Mesendoderm (in vitro differentiated cells): Measurements from ENCODE around the gene WASL.
"Not testable (repeated sequence)": the region's sequence is repeated elsewhere in the genome, so short reads cannot be mapped to it uniquely, and the experiment has no call there.

ENCODE experiments used
- DNase-seq: peaks from one replicate; pipeline ENCODE4 v3.0.0; 2013
- H2AK5ac ChIP-seq: 2 replicates; pipeline ENCODE4 v1.6.1; 2013; ENCODE audit warnings: low read length, inconsistent platforms
- H2BK120ac ChIP-seq: 2 replicates; pipeline ENCODE4 v1.6.1; 2013; ENCODE audit warnings: low read depth, mild to moderate bottlenecking, low read length, moderate library complexity, mixed read lengths
- H2BK15ac ChIP-seq: replicated peaks from 2 replicates; pipeline ENCODE4 v1.6.1; 2013; ENCODE audit warnings: low read depth, mild to moderate bottlenecking, moderate library complexity
- H2BK5ac ChIP-seq: 2 replicates; pipeline ENCODE4 v1.6.1; 2013; ENCODE audit warnings: low read length, inconsistent platforms
- H3K18ac ChIP-seq: 2 replicates; pipeline ENCODE4 v1.6.1; 2013; ENCODE audit warnings: mild to moderate bottlenecking, low read length, mixed read lengths
- H3K23ac ChIP-seq: one replicate; pipeline ENCODE4 v1.6.1; 2013; ENCODE audit warnings: low read length
- H3K27ac ChIP-seq: 2 replicates; pipeline ENCODE4 v1.5.1; 2013; ENCODE audit warnings: low read depth, mild to moderate bottlenecking, inconsistent platforms, low read length, moderate library complexity
- H3K27me3 ChIP-seq: 2 replicates; pipeline ENCODE4 v1.6.1; 2013; ENCODE audit warnings: low read length, control low read depth, mild to moderate bottlenecking, inconsistent platforms; ENCODE audit not compliant: insufficient read depth, poor library complexity
- H3K36me3 ChIP-seq: 2 replicates; pipeline ENCODE4 v1.6.1; 2013; ENCODE audit warnings: low read length, inconsistent platforms; ENCODE audit not compliant: control insufficient read depth, insufficient read depth
- H3K4ac ChIP-seq: one replicate; pipeline ENCODE4 v1.6.1; 2013; ENCODE audit warnings: low read depth, mild to moderate bottlenecking, low read length, moderate library complexity
- H3K4me1 ChIP-seq: 2 replicates; pipeline ENCODE4 v1.6.1; 2013; ENCODE audit warnings: low read depth, low read length, inconsistent platforms; ENCODE audit not compliant: control insufficient read depth
- H3K4me2 ChIP-seq: 2 replicates; pipeline ENCODE4 v1.6.1; 2013; ENCODE audit warnings: low read length
- H3K4me3 ChIP-seq: 2 replicates; pipeline ENCODE4 v1.5.1; 2013; ENCODE audit warnings: mild to moderate bottlenecking, low read length
- H3K56ac ChIP-seq: one replicate; pipeline ENCODE4 v1.6.1; 2013; ENCODE audit warnings: low read length
- H3K79me1 ChIP-seq: 2 replicates; pipeline ENCODE4 v1.6.1; 2013; ENCODE audit warnings: low read length, inconsistent platforms
- H3K79me2 ChIP-seq: 2 replicates; pipeline ENCODE4 v1.6.1; 2013; ENCODE audit warnings: mild to moderate bottlenecking, low read length; ENCODE audit not compliant: control insufficient read depth, insufficient read depth
- H3K9ac ChIP-seq: 2 replicates; pipeline ENCODE4 v1.6.1; 2013; ENCODE audit warnings: low read length, inconsistent platforms
- H4K5ac ChIP-seq: one replicate; pipeline ENCODE4 v1.6.1; 2013; ENCODE audit warnings: low read length
- H4K8ac ChIP-seq: one replicate; pipeline ENCODE4 v1.6.1; 2013; ENCODE audit warnings: low read depth, mild to moderate bottlenecking, control low read depth, low read length, moderate library complexity
- WGBS: extraction: QIAGEN DNeasy Blood & Tissue Kit; methylation state at CpG from one replicate; pipeline ENCODE4 v1.1.7; 2013; ENCODE audit warnings: low lambda C conversion rate, missing lambda C conversion rate; ENCODE audit not compliant: insufficient coverage; ENCODE audit errors: extremely low coverage; 5-methylcytosine and 5-hydroxymethylcytosine counted together

The WASL gene

GRCh38 chr7:123724817-123725253 is 24.0 kb downstream of the WASL start:
- H3K56ac ChIP-seq: no peak overlapping the region
- H3K79me1 ChIP-seq: peaks cover 2% of the 10 kb centered on the region

GRCh38 chr7:123723913-123724312 is 24.9 kb downstream of the WASL start:
- H3K18ac ChIP-seq: no peak overlapping the region
- H3K4me3 ChIP-seq: no peak overlapping the region
- H4K8ac ChIP-seq: no peak overlapping the region
- WGBS: no CpG with 5 or more reads among the region's 3 CpGs
- no peaks in the 10 kb centered on the region for H3K36me3 ChIP-seq
- H3K79me1 ChIP-seq: peaks cover 8% of the 10 kb centered on the region
- H2BK120ac ChIP-seq: no peak overlapping the region
- H2AK5ac ChIP-seq: no peak overlapping the region
- H3K4me1 ChIP-seq: peaks cover 2% of the 10 kb centered on the region
- H3K4me2 ChIP-seq: no peak overlapping the region
- no peak overlapping the region for H4K5ac ChIP-seq
- no peak for DNase-seq
- H2BK15ac ChIP-seq: no peak overlapping the region
- no peak overlapping the region for H3K4ac ChIP-seq
- H3K27ac ChIP-seq: no peak overlapping the region
- no peaks in the 10 kb centered on the region for H3K27me3 ChIP-seq
- H2BK5ac ChIP-seq: no peak overlapping the region
- H3K23ac ChIP-seq: no peak overlapping the region
- H3K79me2 ChIP-seq: peaks cover 45% of the 10 kb centered on the region
- H3K56ac ChIP-seq: no peak overlapping the region
- no peak overlapping the region for H3K9ac ChIP-seq

More at GRCh38 chr7:123724817-123725253, 24.0 kb downstream of the WASL start:
- H3K79me2 ChIP-seq: peaks cover 41% of the 10 kb centered on the region
- no peak overlapping the region for H2BK5ac ChIP-seq
- H3K4me2 ChIP-seq: no peak overlapping the region
- DNase-seq: no peak
- H2BK120ac ChIP-seq: no peak overlapping the region
- H3K36me3 ChIP-seq: no peaks in the 10 kb centered on the region
- H3K18ac ChIP-seq: no peak overlapping the region
- H3K4me3 ChIP-seq: no peak overlapping the region
- no peak overlapping the region for H3K9ac ChIP-seq
- no peak overlapping the region for H3K23ac ChIP-seq
- no peaks in the 10 kb centered on the region for H3K27me3 ChIP-seq
- H3K4ac ChIP-seq: no peak overlapping the region
- no peak overlapping the region for H4K8ac ChIP-seq
- WGBS: no CpG with 5 or more reads among the region's 3 CpGs
- no peak overlapping the region for H3K27ac ChIP-seq
- no peak overlapping the region for H4K5ac ChIP-seq
- H2AK5ac ChIP-seq: no peak overlapping the region
- H3K4me1 ChIP-seq: peaks cover 2% of the 10 kb centered on the region
- H2BK15ac ChIP-seq: no peak overlapping the region

DNA sequence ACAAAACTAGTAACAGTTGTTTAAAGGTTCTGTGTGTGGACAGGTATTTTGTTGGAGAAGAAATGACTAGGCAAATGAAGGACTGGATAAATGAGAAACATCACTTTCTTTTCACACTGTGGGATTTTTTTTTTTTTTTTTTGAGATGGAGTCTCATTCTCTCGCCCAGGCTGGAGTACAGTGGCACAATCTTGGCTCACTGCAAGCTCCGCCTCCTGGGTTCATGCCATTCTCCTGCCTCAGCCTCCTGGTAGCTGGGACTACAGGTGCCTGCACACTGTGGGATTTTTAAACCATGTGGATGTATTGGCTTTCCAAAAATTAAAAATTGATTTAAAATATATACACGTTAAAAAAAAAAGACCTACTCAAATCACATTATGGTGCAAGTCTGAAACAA is 28.3 kb downstream of the WASL start:
- H2AK5ac ChIP-seq, H3K23ac ChIP-seq, H2BK120ac ChIP-seq, H3K27me3 ChIP-seq, H3K56ac ChIP-seq, H3K4me1 ChIP-seq, DNase-seq, H2BK5ac ChIP-seq, H3K9ac ChIP-seq, H4K8ac ChIP-seq, H3K4me2 ChIP-seq, H3K27ac ChIP-seq, H4K5ac ChIP-seq, H3K18ac ChIP-seq, H2BK15ac ChIP-seq, H3K4me3 ChIP-seq, H3K79me1 ChIP-seq, H3K4ac ChIP-seq, H3K36me3 ChIP-seq: not testable (repeated sequence)
- H3K79me2 ChIP-seq: peaks cover 38% of the 10 kb centered on the region
- WGBS: no CpG with 5 or more reads among the region's 3 CpGs

- DNase-seq: no peak
- Histone ChIP-seq H3K4me1 (peaks cover 2% of the 10 kb centered on the region), H3K9ac (no peak overlapping the region), H3K79me2 (peaks cover 37% of the 10 kb centered on the region), H3K27ac (no peak overlapping the region), H3K4ac (no peak overlapping the region), H2BK120ac (no peak overlapping the region), H3K18ac (no peak overlapping the region), H3K36me3 (no peaks in the 10 kb centered on the region), H2BK5ac (no peak overlapping the region), H3K23ac (no peak overlapping the region), H3K27me3 (no peaks in the 10 kb centered on the region), H4K8ac (no peak overlapping the region), H2BK15ac (no peak overlapping the region), H3K4me2 (no peak overlapping the region), H3K79me1 (peaks cover 9% of the 10 kb centered on the region), H3K4me3 (no peak overlapping the region), H3K56ac (no peak overlapping the region), H2AK5ac (no peak overlapping the region), H4K5ac (no peak overlapping the region)
- WGBS: no CpG with 5 or more reads among the region's 2 CpGs
Observed at GRCh38 chr7:123719197-123719721, 29.5 kb downstream of the WASL start.

DNA sequence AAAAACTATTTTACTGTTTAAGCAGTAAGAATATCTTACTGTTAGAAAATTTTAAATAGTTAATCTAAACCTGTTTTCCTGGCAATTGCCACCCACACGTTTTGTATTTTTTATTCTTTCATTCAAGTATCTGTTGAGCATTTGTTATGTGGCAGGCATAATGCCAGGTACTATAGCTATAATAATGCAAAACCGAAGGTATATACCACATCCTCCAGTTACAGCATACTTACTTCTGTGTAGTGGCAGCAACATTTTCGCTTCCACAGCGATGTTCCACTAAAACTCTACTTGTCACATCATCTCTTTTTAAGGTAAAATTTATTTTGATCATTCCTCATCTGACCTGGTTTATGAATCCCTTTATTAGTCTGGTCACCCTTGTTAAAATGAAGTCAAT is 30.0 kb downstream of the WASL start:
- H3K4me3 ChIP-seq: no peak overlapping the region
- no peak overlapping the region for H2AK5ac ChIP-seq

GRCh38 chr7:123717689-123718088 is 31.1 kb downstream of the WASL start:
- Histone ChIP-seq H3K27me3 (no peaks in the 10 kb centered on the region), H2AK5ac (no peak overlapping the region), H4K8ac (no peak overlapping the region), H3K4me1 (no peaks in the 10 kb centered on the region), H2BK120ac (no peak overlapping the region), H3K79me2 (peaks cover 33% of the 10 kb centered on the region), H2BK15ac (no peak overlapping the region), H3K4me3 (no peak overlapping the region), H3K56ac (no peak overlapping the region), H3K23ac (no peak overlapping the region), H3K9ac (no peak overlapping the region), H3K18ac (no peak overlapping the region), H3K79me1 (peaks cover 8% of the 10 kb centered on the region), H3K27ac (no peak overlapping the region), H3K4me2 (no peak overlapping the region), H3K4ac (no peak overlapping the region), H3K36me3 (no peaks in the 10 kb centered on the region), H2BK5ac (no peak overlapping the region), H4K5ac (no peak overlapping the region)
- no CpG with 5 or more reads among the region's 3 CpGs for WGBS
- no peak for DNase-seq

More for the DNA sequence above, 30.0 kb downstream of the WASL start:
- DNase-seq: no peak
- H3K27ac ChIP-seq: no peak overlapping the region
- H3K27me3 ChIP-seq: no peaks in the 10 kb centered on the region
- peaks cover 9% of the 10 kb centered on the region for H3K79me1 ChIP-seq
- H3K23ac ChIP-seq: no peak overlapping the region
- no peak overlapping the region for H3K18ac ChIP-seq
- H3K79me2 ChIP-seq: peaks cover 36% of the 10 kb centered on the region
- H4K8ac ChIP-seq: no peak overlapping the region
- H2BK15ac ChIP-seq: no peak overlapping the region
- H3K36me3 ChIP-seq: no peaks in the 10 kb centered on the region
- no peak overlapping the region for H2BK5ac ChIP-seq
- H3K4me2 ChIP-seq: no peak overlapping the region
- H3K4me1 ChIP-seq: peaks cover 2% of the 10 kb centered on the region
- H2BK120ac ChIP-seq: no peak overlapping the region
- H3K4ac ChIP-seq: no peak overlapping the region
- no peak overlapping the region for H3K9ac ChIP-seq
- WGBS: no CpG with 5 or more reads among the region's 4 CpGs
- H4K5ac ChIP-seq: no peak overlapping the region
- no peak overlapping the region for H3K56ac ChIP-seq
